ENCODE data around the gene SNCA. TPM values are rescaled to one million over a fixed set of nuclear protein-coding genes. Genes with fewer than 3 reads are reported as not detected.

Gene SNCA
- total RNA-seq, 1 donor: 0.72 TPM

DNA sequence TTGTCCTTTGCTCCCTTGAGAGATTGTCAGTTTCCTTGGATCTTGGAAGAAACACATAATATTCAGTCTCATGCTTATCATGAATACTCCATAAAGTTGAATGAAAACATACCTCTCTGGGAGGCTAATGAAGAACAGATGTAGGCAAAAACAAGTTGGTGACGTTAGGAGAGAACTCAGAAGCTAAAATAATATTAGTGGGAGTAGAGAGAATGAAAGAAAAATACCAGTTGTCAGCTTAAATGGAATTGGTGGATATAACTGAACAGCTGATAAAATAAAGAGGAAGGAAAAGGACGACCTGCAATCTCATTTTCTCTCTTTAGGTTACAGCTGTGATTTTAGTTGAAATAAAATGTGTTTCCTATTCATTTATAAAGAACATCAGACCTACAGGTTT, 124.8 kb downstream of the SNCA start:
- Histone ChIP-seq H3K4me2 (ENCODE audit: insufficient read depth, low read length) (peak overlapping the region; percentile 68), H3K79me2 (ENCODE audit: insufficient read depth, low read length) (no peaks in the 10 kb centered on the region), H3K4me1 (ENCODE audit: insufficient read depth, low read length) (peaks cover 10% of the 10 kb centered on the region), H4K20me1 (ENCODE audit: insufficient read depth, low read length) (no peaks in the 10 kb centered on the region), H3K27me3 (ENCODE audit: insufficient read depth, low read length) (no peaks in the 10 kb centered on the region), H2AFZ (ENCODE audit: low read length) (peak overlapping the region; percentile 72), H3K9me3 (ENCODE audit: low read depth, low read length) (no peaks in the 10 kb centered on the region), H3K4me3 (ENCODE audit: insufficient read depth, low read length) (peak overlapping the region; percentile 38), H3K36me3 (ENCODE audit: insufficient read depth, low read length) (no peaks in the 10 kb centered on the region), H3K27ac (ENCODE audit: low read depth, low read length) (peak overlapping the region; percentile 57)
- peak; percentile 34 for DNase-seq (ENCODE audit: insufficient read length, low spot score, missing footprints)
- TF ChIP-seq CTCF (IDR thresholded peaks at IDR 0.05; ENCODE audit: extremely low read depth, low read depth, low read length): no peak

DNA sequence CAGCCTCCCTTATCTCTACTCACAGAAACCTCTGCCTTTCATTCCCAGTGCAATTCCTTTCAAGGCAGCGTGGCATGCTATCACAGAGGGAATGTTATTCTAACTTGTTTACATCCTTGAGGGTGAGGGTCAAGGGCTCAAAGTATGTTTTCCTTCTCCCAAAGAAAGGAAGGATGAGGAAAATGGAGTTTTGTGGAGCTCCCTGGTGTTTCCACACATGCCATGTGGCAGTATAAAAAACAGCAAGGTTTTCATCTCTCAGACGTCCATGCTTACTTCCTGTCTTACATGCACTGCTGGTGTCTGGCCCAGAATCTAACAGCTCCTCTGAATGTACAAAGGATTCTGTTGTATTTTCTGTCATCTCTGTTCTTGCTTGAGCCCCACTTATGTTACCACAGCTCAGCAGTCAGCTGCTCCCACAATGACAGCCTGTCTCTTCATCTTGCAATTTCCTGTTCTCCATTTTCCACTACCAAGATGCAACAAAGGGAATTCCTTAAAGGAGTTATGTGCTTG, 128.0 kb downstream of the SNCA start:
- Histone ChIP-seq H3K27ac (ENCODE audit: low read depth, low read length) (peak overlapping the region; percentile 20), H3K9me3 (ENCODE audit: low read depth, low read length) (no peaks in the 10 kb centered on the region), H2AFZ (ENCODE audit: low read length) (peak overlapping the region; percentile 88), H4K20me1 (ENCODE audit: insufficient read depth, low read length) (no peaks in the 10 kb centered on the region), H3K4me1 (ENCODE audit: insufficient read depth, low read length) (peaks cover 10% of the 10 kb centered on the region), H3K27me3 (ENCODE audit: insufficient read depth, low read length) (no peaks in the 10 kb centered on the region), H3K36me3 (ENCODE audit: insufficient read depth, low read length) (no peaks in the 10 kb centered on the region), H3K4me2 (ENCODE audit: insufficient read depth, low read length) (no peak overlapping the region), H3K79me2 (ENCODE audit: insufficient read depth, low read length) (no peaks in the 10 kb centered on the region), H3K4me3 (ENCODE audit: insufficient read depth, low read length) (no peak overlapping the region)
- no peak for TF ChIP-seq CTCF (IDR thresholded peaks at IDR 0.05; ENCODE audit: extremely low read depth, low read depth, low read length)
- no peak for DNase-seq (ENCODE audit: insufficient read length, low spot score, missing footprints)

DNA sequence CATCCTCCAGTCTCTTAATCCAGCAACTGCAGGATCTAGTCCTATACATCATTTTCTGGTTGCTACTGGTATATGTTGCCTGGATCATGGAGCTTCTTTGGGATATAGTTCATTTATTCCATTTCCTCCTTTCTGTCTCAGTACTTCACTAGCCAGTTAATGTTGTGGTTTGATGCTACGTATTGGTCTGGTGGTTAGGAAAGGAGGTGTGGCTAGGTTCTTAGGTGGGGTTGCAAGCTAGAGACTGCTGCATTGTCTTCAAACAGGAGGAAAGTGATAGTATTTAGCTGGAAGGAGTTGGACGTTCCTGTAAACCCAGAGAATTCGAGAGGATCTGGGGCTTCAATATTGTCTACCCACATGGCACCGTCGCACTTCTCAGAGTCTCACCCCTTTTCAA, 129.5 kb downstream of the SNCA start:
- H3K4me1 ChIP-seq (ENCODE audit: insufficient read depth, low read length): peaks cover 10% of the 10 kb centered on the region
- no peak overlapping the region for H2AFZ ChIP-seq (ENCODE audit: low read length)
- H3K4me2 ChIP-seq (ENCODE audit: insufficient read depth, low read length): no peak overlapping the region
- no peak overlapping the region for H3K27ac ChIP-seq (ENCODE audit: low read depth, low read length)
- no peaks in the 10 kb centered on the region for H4K20me1 ChIP-seq (ENCODE audit: insufficient read depth, low read length)
- no peak for DNase-seq (ENCODE audit: insufficient read length, low spot score, missing footprints)
- H3K4me3 ChIP-seq (ENCODE audit: insufficient read depth, low read length): no peak overlapping the region
- no peaks in the 10 kb centered on the region for H3K9me3 ChIP-seq (ENCODE audit: low read depth, low read length)
- TF ChIP-seq CTCF (IDR thresholded peaks at IDR 0.05; ENCODE audit: extremely low read depth, low read depth, low read length): no peak
- H3K27me3 ChIP-seq (ENCODE audit: insufficient read depth, low read length): no peaks in the 10 kb centered on the region
- no peaks in the 10 kb centered on the region for H3K36me3 ChIP-seq (ENCODE audit: insufficient read depth, low read length)
- no peaks in the 10 kb centered on the region for H3K79me2 ChIP-seq (ENCODE audit: insufficient read depth, low read length)

DNA sequence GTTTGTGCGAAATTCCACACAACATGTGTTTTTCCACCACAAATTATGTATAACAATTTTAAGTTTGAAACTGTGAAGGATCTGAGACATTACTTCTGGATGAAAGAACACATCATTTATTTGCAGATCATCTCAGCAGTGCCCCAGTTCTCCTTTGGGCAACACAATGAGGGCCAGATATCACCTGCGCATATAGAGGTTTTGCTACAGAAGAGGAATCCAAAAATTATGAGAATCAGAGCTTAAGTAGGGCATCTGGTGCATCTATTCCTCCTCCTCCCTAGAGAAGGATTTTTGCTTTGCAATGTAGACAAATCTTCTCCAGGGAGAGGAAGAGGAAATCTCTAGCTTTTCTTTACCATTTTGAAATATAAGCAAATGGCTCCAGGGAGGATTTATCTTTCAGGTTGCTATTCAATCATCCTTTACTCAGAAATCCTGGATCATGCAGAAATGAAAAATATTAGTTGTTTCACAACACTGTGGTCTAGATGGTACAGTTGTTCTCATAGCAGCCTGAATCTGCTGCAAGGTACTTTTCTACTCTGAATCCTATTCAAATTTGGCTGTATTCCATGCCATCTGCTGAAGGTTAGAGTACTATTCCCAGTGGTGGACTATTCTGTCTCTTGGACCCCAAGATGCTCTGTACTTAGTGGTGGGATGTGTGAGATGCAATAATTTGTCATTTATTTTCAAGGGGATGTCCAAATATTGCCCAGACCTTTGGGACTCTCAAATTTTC, 132.1 kb downstream of the SNCA start:
- TF ChIP-seq CTCF (IDR thresholded peaks at IDR 0.05; ENCODE audit: extremely low read depth, low read depth, low read length): no peak
- DNase-seq (ENCODE audit: insufficient read length, low spot score, missing footprints): no peak

More for the DNA sequence above, 132.1 kb downstream of the SNCA start:
- Histone ChIP-seq H3K4me1 (ENCODE audit: insufficient read depth, low read length) (peaks cover 6% of the 10 kb centered on the region), H3K27ac (ENCODE audit: low read depth, low read length) (no peak overlapping the region), H3K36me3 (ENCODE audit: insufficient read depth, low read length) (no peaks in the 10 kb centered on the region), H4K20me1 (ENCODE audit: insufficient read depth, low read length) (no peaks in the 10 kb centered on the region), H3K4me3 (ENCODE audit: insufficient read depth, low read length) (no peak overlapping the region), H3K9me3 (ENCODE audit: low read depth, low read length) (no peaks in the 10 kb centered on the region), H3K79me2 (ENCODE audit: insufficient read depth, low read length) (no peaks in the 10 kb centered on the region), H2AFZ (ENCODE audit: low read length) (no peak overlapping the region), H3K4me2 (ENCODE audit: insufficient read depth, low read length) (no peak overlapping the region), H3K27me3 (ENCODE audit: insufficient read depth, low read length) (no peaks in the 10 kb centered on the region)
